Measurements from ENCODE around the gene OPCML. TPM values are rescaled to one million over a fixed set of nuclear protein-coding genes. Genes with fewer than 3 reads are reported as not detected.
A peak's percentile ranks its signal among the peaks of the same experiment; 100 is the strongest.

OPCML gene
- polyA plus RNA-seq, 1 donor from 2014 or later: 11.6 TPM

- peaks cover 6% of the 10 kb centered on the region for H3F3A ChIP-seq (ENCODE audit: insufficient read depth, low read length, poor library complexity, severe bottlenecking)
- no peaks in the 10 kb centered on the region for H4K20me1 ChIP-seq (ENCODE audit: insufficient read depth)
- no peaks in the 10 kb centered on the region for H3K79me2 ChIP-seq (replicated peaks; ENCODE audit: insufficient read depth, low read length)
- no peak overlapping the region for H3K27ac ChIP-seq (ENCODE audit: low read length)
- no peak overlapping the region for H3K9ac ChIP-seq (ENCODE audit: low read length)
- TF ChIP-seq POLR2AphosphoS5 (IDR thresholded peaks at IDR 0.05) (no peak), RAD21 (conservative IDR thresholded peaks at IDR 0.05) (no peak), REST (IDR thresholded peaks at IDR 0.05; ENCODE audit: borderline replicate concordance) (no peak), EP300 (conservative IDR thresholded peaks at IDR 0.05; ENCODE audit: poor library complexity, severe bottlenecking) (no peak), TAF1 (IDR thresholded peaks at IDR 0.05; ENCODE audit: low read depth) (no peak)
- TF ChIP-seq, protein P1, sequence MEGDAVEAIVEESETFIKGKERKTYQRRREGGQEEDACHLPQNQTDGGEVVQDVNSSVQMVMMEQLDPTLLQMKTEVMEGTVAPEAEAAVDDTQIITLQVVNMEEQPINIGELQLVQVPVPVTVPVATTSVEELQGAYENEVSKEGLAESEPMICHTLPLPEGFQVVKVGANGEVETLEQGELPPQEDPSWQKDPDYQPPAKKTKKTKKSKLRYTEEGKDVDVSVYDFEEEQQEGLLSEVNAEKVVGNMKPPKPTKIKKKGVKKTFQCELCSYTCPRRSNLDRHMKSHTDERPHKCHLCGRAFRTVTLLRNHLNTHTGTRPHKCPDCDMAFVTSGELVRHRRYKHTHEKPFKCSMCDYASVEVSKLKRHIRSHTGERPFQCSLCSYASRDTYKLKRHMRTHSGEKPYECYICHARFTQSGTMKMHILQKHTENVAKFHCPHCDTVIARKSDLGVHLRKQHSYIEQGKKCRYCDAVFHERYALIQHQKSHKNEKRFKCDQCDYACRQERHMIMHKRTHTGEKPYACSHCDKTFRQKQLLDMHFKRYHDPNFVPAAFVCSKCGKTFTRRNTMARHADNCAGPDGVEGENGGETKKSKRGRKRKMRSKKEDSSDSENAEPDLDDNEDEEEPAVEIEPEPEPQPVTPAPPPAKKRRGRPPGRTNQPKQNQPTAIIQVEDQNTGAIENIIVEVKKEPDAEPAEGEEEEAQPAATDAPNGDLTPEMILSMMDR (IDR thresholded peaks at IDR 0.05; ENCODE audit: poor library complexity, severe bottlenecking): no peak
- no peaks in the 10 kb centered on the region for H3K9me3 ChIP-seq (ENCODE audit: low read length)
- H3K27me3 ChIP-seq (ENCODE audit: insufficient read depth, low read depth, low read length): no peaks in the 10 kb centered on the region
- H3K9me2 ChIP-seq (ENCODE audit: insufficient read depth, low read length): no peaks in the 10 kb centered on the region
- no peak overlapping the region for H2AFZ ChIP-seq (ENCODE audit: low read depth, low read length)
- no peak overlapping the region for H3K4me2 ChIP-seq (ENCODE audit: low read length)
- no peaks in the 10 kb centered on the region for H3K36me3 ChIP-seq (ENCODE audit: insufficient read depth, low read length)
- no peak overlapping the region for H3K4me3 ChIP-seq (ENCODE audit: low read length)
Measured at GRCh38 chr11:132913295-132913694, 619.0 kb downstream of the OPCML start.

DNA sequence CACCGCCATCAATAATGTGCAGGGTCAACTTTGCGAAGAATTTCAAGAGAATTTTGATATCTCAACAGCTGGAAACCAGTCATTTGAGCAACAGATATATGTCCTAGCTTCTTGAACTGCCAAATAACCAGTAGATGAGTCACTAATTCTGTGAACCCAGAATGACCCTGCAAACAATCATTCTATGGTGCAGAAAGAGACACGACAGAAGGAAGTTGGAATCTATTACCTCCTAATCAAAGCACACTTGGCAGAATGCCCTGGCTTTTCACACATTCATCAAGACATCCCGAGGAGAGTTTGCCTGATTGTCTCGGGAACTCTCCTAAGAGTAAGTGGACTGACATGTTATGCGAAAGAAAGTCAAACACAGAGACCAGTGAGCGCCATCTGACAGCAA is 621.1 kb downstream of the OPCML start:
- H3K27ac ChIP-seq (ENCODE audit: low read length): peak overlapping the region; percentile 73
- H3K27me3 ChIP-seq (ENCODE audit: insufficient read depth, low read depth, low read length): no peaks in the 10 kb centered on the region
- peaks cover 6% of the 10 kb centered on the region for H3F3A ChIP-seq (ENCODE audit: insufficient read depth, low read length, poor library complexity, severe bottlenecking)
- no peak overlapping the region for H3K4me3 ChIP-seq (ENCODE audit: low read length)
- no peak overlapping the region for H3K9ac ChIP-seq (ENCODE audit: low read length)
- H2AFZ ChIP-seq (ENCODE audit: low read depth, low read length): no peak overlapping the region
- no peaks in the 10 kb centered on the region for H3K9me2 ChIP-seq (ENCODE audit: insufficient read depth, low read length)
- no peak overlapping the region for H3K4me2 ChIP-seq (ENCODE audit: low read length)
- TF ChIP-seq POLR2AphosphoS5 (IDR thresholded peaks at IDR 0.05): no peak
- TF ChIP-seq, protein P1 (IDR thresholded peaks at IDR 0.05; ENCODE audit: poor library complexity, severe bottlenecking): no peak
- no peak for TF ChIP-seq RAD21 (conservative IDR thresholded peaks at IDR 0.05)
- no peak for TF ChIP-seq REST (IDR thresholded peaks at IDR 0.05; ENCODE audit: borderline replicate concordance)
- no peak for TF ChIP-seq EP300 (conservative IDR thresholded peaks at IDR 0.05; ENCODE audit: poor library complexity, severe bottlenecking)
- no peak for TF ChIP-seq TAF1 (IDR thresholded peaks at IDR 0.05; ENCODE audit: low read depth)
- no peak for TF ChIP-seq SMC3 (conservative IDR thresholded peaks at IDR 0.05; ENCODE audit: poor library complexity)
- TF ChIP-seq EZH2 (IDR thresholded peaks at IDR 0.05; ENCODE audit: borderline replicate concordance, insufficient read depth, low read length, poor library complexity, severe bottlenecking): no peak
- no peak for TF ChIP-seq MXI1 (conservative IDR thresholded peaks at IDR 0.05; ENCODE audit: poor library complexity, severe bottlenecking)
- H3K79me2 ChIP-seq (replicated peaks; ENCODE audit: insufficient read depth, low read length): no peaks in the 10 kb centered on the region
- H3K9me3 ChIP-seq (ENCODE audit: low read length): no peaks in the 10 kb centered on the region
- no peaks in the 10 kb centered on the region for H4K20me1 ChIP-seq (ENCODE audit: insufficient read depth)
- no peaks in the 10 kb centered on the region for H3K36me3 ChIP-seq (ENCODE audit: insufficient read depth, low read length)
